Stimulated activated naive CD8-positive, alpha-beta T cell treated with anti-CD3 and anti-CD28 coated beads, Interleukin-15, Interleukin-2, amounts not matched to agents 100 U/mL and 50 U/mL, for 24 hours (primary cell): ENCODE data around the gene DRGX.

Experiments used
- ATAC-seq: fragments of 150-1000 bp; cut with Tn5 transposase; one replicate; pipeline ENCODE4 v1.10.0; 2021
- DNase-seq: peaks from one replicate; pipeline ENCODE4 v3.0.0; 2021

Gene DRGX

GRCh38 chr10:49338604-49339003 is 57.3 kb downstream of the DRGX start:
- DNase-seq (no peak), ATAC-seq (no peak)

- DNase-seq (no peak), ATAC-seq (no peak)
Measured at GRCh38 chr10:49335364-49335972, 60.4 kb downstream of the DRGX start.

GRCh38 chr10:49334964-49335363 is 60.9 kb downstream of the DRGX start:
- DNase-seq (no peak), ATAC-seq (no peak)

- ATAC-seq = no peak
Measured at GRCh38 chr10:49333192-49333591, 62.7 kb downstream of the DRGX start.

GRCh38 chr10:49332768-49333167 is 63.1 kb downstream of the DRGX start:
- ATAC-seq (no peak), DNase-seq (no peak)

More at GRCh38 chr10:49333192-49333591, 62.7 kb downstream of the DRGX start:
- no peak for DNase-seq

GRCh38 chr10:49332333-49332732 is 63.6 kb downstream of the DRGX start:
- ATAC-seq (no peak), DNase-seq (no peak)

GRCh38 chr10:49331431-49331830 is 64.5 kb downstream of the DRGX start:
- ATAC-seq (no peak), DNase-seq (no peak)

GRCh38 chr10:49330127-49330665 is 65.7 kb downstream of the DRGX start:
- no peak for ATAC-seq
- DNase-seq = no peak

GRCh38 chr10:49329146-49329505 is 66.8 kb downstream of the DRGX start:
- ATAC-seq (no peak), DNase-seq (no peak)

GRCh38 chr10:49328401-49329145 is 67.3 kb downstream of the DRGX start:
- ATAC-seq = no peak
- no peak for DNase-seq

GRCh38 chr10:49327036-49327813 is 68.7 kb downstream of the DRGX start:
- ATAC-seq = no peak
- no peak for DNase-seq

- DNase-seq (no peak), ATAC-seq (no peak)
Measured at GRCh38 chr10:49325916-49326783, 69.7 kb downstream of the DRGX start.

- no peak for ATAC-seq
- DNase-seq = no peak
Measured at GRCh38 chr10:49325131-49325915, 70.6 kb downstream of the DRGX start.

- ATAC-seq (no peak), DNase-seq (no peak)
Measured at GRCh38 chr10:49324711-49325110, 71.2 kb downstream of the DRGX start.

- DNase-seq (no peak), ATAC-seq (no peak)
Measured at GRCh38 chr10:49323896-49324270, 72.0 kb downstream of the DRGX start.

GRCh38 chr10:49323171-49323895 is 72.6 kb downstream of the DRGX start:
- no peak for ATAC-seq
- no peak for DNase-seq

GRCh38 chr10:49322371-49323170 is 73.3 kb downstream of the DRGX start:
- DNase-seq (no peak), ATAC-seq (no peak)

GRCh38 chr10:49321021-49321420 is 74.9 kb downstream of the DRGX start:
- DNase-seq (no peak), ATAC-seq (no peak)

- no peak for DNase-seq
Measured at GRCh38 chr10:49320191-49320590, 75.7 kb downstream of the DRGX start.

GRCh38 chr10:49319206-49319605 is 76.7 kb downstream of the DRGX start:
- no peak for DNase-seq
- ATAC-seq = no peak

More at GRCh38 chr10:49320191-49320590, 75.7 kb downstream of the DRGX start:
- ATAC-seq = no peak
